ENCODE results near the gene CABP4. TPM values are rescaled to one million over a fixed set of nuclear protein-coding genes. Genes with fewer than 3 reads are reported as not detected.
"Not testable (repeated sequence)": the region's sequence is repeated elsewhere in the genome, so short reads cannot be mapped to it uniquely, and the experiment has no call there.

CABP4 gene
- total RNA-seq, 1 donor from 2014 or later = 1.1 TPM

GRCh38 chr11:67470337-67471002, 15.3 kb downstream of the CABP4 start:
- ATAC-seq = no peak

GRCh38 chr11:67472882-67473281, 17.7 kb downstream of the CABP4 start:
- DNase-seq (ENCODE audit: low spot score) (no peak), ATAC-seq (no peak)

More at GRCh38 chr11:67470337-67471002, 15.3 kb downstream of the CABP4 start:
- no peak for DNase-seq (ENCODE audit: low spot score)

- not testable (repeated sequence) for ATAC-seq; DNase-seq (ENCODE audit: low spot score)
Observed at GRCh38 chr11:67476692-67477091, 21.5 kb downstream of the CABP4 start.

- ATAC-seq; DNase-seq (ENCODE audit: low spot score): not testable (repeated sequence)
Observed at GRCh38 chr11:67477344-67478050, 22.3 kb downstream of the CABP4 start.

GRCh38 chr11:67482275-67482826, 27.2 kb downstream of the CABP4 start:
- no peak for ATAC-seq
- DNase-seq (ENCODE audit: low spot score) = no peak

GRCh38 chr11:67482827-67483798, 28.0 kb downstream of the CABP4 start, which contains the start of gene AIP:
Gene AIP (plus strand): TSS chr11:67483026. CDS start chr11:67483159, 133 bp downstream.
- DNase-seq (ENCODE audit: low spot score) (peak; percentile 98), ATAC-seq (peak; percentile 98)

- ATAC-seq (no peak), DNase-seq (ENCODE audit: low spot score) (no peak)
Observed at GRCh38 chr11:67483831-67484665, 28.9 kb downstream of the CABP4 start.

GRCh38 chr11:67484847-67485311, 29.7 kb downstream of the CABP4 start:
- DNase-seq (ENCODE audit: low spot score) (no peak), ATAC-seq (no peak)

- not testable (repeated sequence) for DNase-seq (ENCODE audit: low spot score); ATAC-seq
Observed at GRCh38 chr11:67485873-67486361, 30.8 kb downstream of the CABP4 start.

GRCh38 chr11:67486481-67487195, 31.5 kb downstream of the CABP4 start:
- DNase-seq (ENCODE audit: low spot score) (no peak), ATAC-seq (no peak)

GRCh38 chr11:67489203-67489884, 34.2 kb downstream of the CABP4 start:
- no peak for DNase-seq (ENCODE audit: low spot score)
- no peak for ATAC-seq

- DNase-seq (ENCODE audit: low spot score) = no peak
- ATAC-seq = no peak
Observed at GRCh38 chr11:67489885-67490726, 35.0 kb downstream of the CABP4 start.

GRCh38 chr11:67490727-67491065, 35.5 kb downstream of the CABP4 start:
- no peak for DNase-seq (ENCODE audit: low spot score)
- ATAC-seq = no peak

GRCh38 chr11:67491276-67492068, 36.3 kb downstream of the CABP4 start:
- DNase-seq (ENCODE audit: low spot score) = no peak
- ATAC-seq = no peak

GRCh38 chr11:67492069-67492727, 37.0 kb downstream of the CABP4 start:
- ATAC-seq (no peak), DNase-seq (ENCODE audit: low spot score) (no peak)
